Right ventricle myocardium inferior (tissue), 1 donor: ENCODE results near the gene SGMS1. TPM values are rescaled to one million over a fixed set of nuclear protein-coding genes. Genes with fewer than 3 reads are reported as not detected.
"Not testable (repeated sequence)": the region's sequence is repeated elsewhere in the genome, so short reads cannot be mapped to it uniquely, and the experiment has no call there.

Source experiments
- ATAC-seq: fragments of 200-7000 bp; cut with Tn5 transposase; one replicate; pipeline ENCODE4 v1.9.1; 2020; ENCODE audit warnings: mild to moderate bottlenecking, moderate library complexity
- DNase-seq: peaks from one replicate; pipeline ENCODE4 v3.0.0; 2021; ENCODE audit errors: missing footprints
- intact Hi-C: fragments of 100-400 bp; cut with DNase I; formaldehyde crosslinking; loops from one replicate; pipeline ENCODE4 v1.11.0; 2022
- total RNA-seq: library from RNA; stranded (reverse); fragmentation: NEBNext Ultra II Directional; extraction: Animal tissue kit (Norgen Biotek cat#: 25700); gene quantifications from one replicate; pipeline ENCODE4 v1.2.1, GENCODE V29; 2021
- donor health status: DM: no; HTN: yes; CAD: no; lungs with severe emphysema.

Gene SGMS1
- total RNA-seq, 1 donor from 2014 or later: 23.1 TPM

DNA sequence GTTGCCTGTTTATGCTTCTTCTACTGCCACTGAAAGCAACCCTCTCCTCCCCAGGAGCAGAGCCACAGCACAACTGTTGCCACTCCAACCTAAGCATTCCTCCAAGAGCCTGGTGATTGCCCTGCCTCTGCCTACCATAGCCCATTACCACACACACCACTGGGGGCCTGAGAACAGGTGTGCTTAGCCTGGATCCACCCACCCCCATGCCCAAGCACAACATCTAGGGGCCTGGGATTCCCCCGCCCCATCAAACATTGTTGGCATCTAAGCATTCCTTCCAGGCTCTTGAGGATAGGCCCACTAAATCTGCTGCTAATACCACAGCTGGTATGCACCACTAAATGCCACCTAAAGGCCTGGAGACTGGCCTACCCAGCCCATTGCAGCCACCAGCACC is 329.2 kb downstream of the SGMS1 start:
- intact Hi-C loops: no loop called here
- ATAC-seq (no peak), DNase-seq (no peak)

DNA sequence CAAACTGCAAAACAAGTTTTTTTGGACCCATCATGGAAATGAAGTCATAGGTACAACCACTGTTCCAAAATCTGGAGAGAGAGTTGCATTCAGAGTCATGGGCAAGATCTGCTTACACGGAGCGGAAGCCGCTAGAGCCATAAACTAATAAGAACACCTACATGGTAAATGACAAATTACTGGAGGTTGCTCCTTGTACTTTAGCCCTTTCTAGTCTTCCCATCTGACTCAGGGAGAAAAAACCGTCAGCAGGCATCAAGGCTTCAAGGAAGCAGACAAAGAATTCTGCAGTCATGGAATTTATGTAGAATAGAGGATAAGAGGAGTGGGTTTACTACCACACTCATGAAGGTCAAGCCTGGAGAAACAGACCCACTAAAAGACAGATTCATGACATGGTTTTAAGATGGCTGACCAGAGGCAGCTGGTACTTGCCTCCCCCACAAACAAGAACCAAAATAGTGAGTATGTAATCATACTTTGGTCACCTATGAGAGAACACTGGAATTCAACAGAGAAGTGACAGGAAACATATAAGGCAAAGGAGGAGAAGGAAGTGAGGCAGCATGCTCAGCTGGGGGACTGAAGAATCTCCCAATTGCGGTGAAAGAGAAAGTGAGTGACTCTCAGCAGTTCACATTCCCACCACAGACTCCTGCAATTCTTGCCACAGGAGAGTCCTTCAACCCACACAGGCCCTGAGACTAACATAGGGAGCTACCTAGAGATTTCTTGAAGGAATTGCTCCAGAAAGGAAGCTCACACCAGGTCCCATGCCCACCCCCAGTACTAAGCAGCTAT is 330.0 kb downstream of the SGMS1 start:
- ATAC-seq (no peak), DNase-seq (no peak)
- intact Hi-C loops: no loop called here

DNA sequence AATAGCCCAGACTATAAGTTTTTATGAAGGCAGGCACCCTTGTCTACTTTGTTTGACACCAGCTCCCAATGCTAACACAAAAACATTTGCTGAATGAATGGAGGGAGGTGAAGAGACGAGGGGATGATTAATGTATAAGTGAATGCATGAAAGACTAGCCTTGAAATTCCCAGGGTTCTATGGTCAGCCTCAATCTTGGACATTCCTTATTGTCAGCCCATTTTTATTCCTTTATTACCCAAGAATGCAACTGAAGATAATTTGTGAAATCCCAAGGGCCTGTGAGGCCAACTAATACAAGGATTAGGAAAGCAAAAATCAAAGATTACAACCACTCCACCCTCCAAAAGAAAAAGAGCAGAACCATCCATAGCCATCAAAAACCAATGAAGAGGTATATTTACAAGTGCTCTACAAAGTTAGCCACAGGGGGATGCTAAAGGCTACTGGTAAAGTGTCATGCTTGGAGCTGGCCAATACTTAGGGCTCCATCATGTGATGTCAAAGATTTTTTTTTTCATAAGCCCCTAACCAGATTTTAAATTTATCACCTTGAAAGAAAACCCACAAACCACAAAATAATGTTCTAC is 332.4 kb downstream of the SGMS1 start:
- peak; percentile 60 for ATAC-seq

DNA sequence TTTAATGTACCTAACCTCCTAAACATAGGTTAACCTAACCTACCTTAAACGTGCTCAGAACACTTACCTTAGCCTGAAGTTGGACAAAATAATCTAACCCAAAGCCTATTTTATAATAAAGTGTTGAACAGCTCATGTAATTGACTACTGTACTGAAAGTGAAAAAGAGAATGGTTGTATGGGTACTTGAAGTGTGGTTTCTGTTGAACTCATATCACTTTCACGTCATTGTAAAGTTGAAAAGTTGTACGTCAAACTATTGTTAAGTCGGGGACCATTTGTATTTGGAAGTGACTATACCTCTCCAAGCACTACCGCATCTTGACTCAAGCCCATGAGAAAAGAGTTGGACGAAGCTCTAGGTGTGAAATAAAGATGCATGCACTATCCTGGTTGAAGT is 334.6 kb downstream of the SGMS1 start:
- DNase-seq (no peak), ATAC-seq (no peak)
- intact Hi-C loops: no loop called here

More for the DNA sequence above, 332.4 kb downstream of the SGMS1 start:
- intact Hi-C loops: loop anchor here (2.0 kb wide), 1 partner anchor 333 kb away; no protein-coding TSS in a partner anchor
- DNase-seq: no peak

DNA sequence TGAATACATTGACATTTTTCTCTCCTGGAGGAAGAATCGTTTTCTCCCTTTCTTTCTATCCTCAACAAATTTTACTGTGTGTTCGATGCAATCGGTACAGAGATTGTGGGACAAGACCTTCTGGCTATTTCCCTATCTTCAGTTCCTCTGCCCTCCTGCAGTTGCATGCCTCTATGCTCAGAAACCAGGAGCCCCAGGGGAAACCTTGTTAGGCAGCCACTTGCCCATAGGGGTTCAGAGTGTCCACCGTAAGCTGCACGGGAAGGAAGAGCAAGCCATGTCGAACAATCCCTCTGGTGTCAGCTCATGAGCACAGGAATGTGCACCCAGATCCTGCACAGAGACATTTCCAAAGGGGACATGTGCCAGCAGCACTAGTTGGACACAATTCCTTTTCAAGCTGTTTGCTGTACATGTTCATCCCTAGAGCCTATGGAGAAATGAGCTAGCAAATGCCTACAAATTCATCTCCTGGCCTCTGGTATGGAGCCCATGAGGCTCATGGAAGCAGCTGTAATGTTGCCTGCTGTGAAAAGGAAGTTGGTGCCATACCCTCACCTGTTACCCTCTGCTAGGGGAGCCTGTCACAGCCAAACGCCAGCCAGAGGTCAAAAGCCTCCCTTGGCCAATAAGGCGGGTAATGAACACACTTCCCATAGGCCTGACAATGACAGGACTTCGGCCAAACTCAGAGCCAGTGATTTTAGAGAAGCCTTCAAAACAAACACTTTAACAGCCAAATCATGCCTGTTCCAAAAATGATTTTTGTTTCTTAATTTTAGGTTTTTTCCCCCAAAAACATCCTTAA is 336.6 kb downstream of the SGMS1 start:
- intact Hi-C loops: no loop called here
- no peak for ATAC-seq
- DNase-seq: no peak

DNA sequence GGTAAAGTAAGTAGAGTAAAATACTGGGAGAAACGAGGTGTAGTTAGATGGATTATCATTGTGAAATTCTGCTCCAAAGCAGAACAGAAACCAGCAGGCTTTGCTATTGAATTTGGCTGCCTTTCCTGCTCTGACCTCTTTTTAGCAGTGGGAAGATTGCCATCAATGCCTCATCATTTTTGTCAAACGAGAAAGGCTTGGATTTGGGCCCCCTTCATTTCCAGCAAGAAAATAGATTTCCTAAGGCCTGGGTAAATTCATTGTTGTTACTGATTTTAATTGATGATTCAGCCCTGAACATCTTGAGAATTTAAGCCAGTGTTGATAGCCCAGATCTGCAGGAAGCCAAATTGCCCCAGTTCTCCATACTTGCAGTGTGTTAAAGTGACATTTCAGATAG is 337.2 kb downstream of the SGMS1 start:
- no peak for ATAC-seq
- DNase-seq: no peak
- intact Hi-C loops: no loop called here

DNA sequence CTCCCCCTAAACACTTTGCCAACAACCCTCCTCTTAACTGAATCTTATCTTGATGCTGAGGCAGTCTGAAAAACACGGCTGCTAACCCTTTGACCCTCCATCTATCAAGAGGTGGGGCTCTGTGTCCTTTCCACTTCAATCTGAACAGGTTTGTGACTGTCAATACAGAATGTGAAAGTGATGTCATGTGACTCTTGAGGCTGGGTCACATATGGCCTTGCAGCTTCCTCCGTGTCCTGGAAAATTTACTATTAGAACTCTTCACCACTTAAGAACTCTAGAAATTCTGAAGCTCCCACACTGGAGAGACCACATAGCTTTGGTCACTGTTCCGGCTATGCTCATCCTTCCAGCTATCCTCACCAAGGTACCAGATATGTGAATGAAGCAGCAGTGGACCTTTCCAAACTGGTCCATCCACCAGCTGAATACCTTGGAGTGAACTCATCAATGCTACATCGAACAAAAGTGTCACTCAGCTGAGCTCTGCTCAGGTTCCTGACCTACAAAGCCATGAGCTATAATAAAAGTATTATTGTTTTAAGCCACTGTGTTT is 341.7 kb downstream of the SGMS1 start:
- intact Hi-C loops: loop anchor here (2.0 kb wide), 1 partner anchor 27 kb away; no protein-coding TSS in a partner anchor
- no peak for ATAC-seq
- DNase-seq: no peak

DNA sequence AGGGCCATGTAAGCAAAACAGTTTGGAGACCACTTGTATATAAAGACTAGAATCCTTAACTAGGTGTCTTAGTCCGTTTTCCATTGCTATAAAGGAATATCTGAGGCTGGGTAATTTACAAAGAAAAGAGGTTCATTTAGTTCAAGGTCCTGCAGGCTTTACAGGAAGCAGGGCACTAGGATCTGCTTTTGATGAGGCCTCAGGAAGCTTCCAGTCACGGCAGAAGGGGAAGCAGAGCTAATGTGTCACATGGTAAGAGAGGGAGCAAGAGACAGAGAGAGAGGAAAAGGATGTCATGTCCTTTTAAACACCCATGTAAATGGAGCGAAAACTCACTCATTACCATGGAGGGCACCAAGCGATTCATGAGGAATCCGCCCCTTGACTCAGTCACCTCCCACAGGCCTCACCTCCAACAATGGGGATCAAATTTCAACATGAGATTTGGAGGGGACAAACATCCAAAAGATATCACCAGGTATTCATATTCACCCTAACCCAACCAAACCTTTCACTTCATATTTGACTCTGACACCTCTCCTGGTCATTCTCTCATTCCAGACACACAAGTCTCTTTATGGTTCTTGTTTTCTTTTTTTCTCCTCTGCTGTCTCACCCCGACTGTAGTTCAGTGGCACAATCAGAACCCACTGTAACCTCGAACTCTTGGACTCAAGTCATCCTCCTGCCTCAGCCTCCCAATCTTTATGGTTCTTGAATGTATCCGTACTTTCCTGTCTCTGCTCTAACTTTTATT is 342.4 kb downstream of the SGMS1 start:
- no peak for DNase-seq
- intact Hi-C loops: loop anchor here (2.0 kb wide), 1 partner anchor 27 kb away; no protein-coding TSS in a partner anchor
- ATAC-seq: no peak

DNA sequence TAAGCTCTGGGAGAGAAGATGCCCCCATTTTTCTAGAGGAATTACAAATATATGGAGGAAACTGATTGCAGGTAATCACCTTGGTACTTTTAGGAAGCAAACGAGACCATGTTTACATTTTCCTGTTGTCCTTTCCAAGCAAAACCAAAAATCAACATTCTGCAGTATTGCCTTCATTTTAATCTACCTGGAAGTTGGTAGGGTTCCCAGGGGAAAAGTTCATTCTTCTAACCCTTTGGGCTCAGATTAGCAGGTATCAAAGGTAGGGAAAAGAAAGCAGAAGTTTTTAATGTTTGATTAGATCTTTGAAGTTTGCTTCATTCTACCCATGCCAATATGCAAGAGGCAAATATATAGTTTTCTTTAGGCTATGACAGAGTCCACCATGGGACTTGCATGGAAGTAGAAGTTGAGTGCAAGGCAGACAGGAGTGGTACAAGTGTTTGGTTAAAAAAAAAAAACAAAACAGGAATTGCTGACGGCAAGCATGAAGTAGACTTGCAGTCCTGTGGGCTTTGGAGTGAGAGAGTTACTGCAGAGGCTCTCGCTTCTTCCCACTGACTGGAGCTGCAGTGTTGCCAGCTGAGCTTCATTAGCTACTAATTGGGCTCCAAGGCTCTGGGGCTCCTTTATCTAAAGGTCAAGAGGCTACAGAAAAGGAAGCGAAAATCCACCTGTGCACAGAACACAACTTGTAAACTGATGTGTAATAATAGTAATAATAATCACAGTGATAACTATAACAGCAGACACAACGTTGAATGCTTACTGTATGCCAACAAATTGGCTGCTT is 343.5 kb downstream of the SGMS1 start:
- intact Hi-C loops: loop anchor here (2.0 kb wide), 1 partner anchor 25 kb away; no protein-coding TSS in a partner anchor
- DNase-seq (no peak), ATAC-seq (no peak)

DNA sequence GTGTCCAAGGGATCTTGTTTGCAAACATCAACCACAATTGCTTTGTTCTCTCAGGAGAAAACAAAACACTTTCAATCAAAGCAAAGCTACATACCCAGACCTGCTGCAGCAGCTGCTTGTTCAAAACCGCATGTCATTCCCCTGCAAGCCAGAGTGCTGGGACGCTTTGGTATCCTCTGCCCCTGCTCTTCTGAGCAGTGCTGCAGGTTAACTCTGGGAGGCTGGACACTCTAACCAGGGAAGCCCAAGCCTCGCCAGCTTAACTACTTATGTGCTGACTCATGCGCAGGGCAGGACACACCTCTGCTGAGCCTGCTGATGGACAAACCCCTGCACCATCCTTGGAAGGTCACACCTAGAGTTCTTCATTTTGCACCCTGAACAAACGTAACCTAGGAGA is 344.3 kb downstream of the SGMS1 start:
- intact Hi-C loops: no loop called here

DNA sequence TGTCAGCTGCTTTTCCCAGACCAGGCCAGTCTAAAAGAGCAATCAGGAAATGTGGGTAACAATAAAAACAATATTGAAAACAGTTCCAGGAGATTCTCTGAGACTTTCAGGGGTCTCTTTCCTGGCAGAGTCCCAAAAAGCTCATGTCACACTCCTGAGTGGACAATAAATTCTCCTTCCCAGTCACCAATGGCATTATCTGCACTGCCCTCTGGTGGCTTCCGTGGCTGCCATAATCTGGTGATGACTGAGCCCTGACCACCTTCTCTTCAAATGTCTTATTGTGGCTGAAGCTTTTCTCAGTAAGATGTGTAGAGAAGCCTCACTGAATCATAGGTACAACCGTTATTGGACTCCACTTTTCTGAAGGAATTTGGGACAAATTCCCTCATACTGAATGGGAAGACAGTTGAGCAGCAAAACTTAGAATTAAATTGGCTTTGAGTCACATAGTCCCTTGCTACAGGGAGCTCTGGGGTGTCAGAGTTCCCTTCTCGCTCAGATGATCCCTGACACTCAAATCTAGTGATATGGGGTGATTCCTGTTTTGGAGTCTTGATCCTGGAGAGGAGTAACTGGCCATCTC is 348.0 kb downstream of the SGMS1 start:
- intact Hi-C loops: no loop called here
- DNase-seq (no peak), ATAC-seq (no peak)

More for the DNA sequence above, 344.3 kb downstream of the SGMS1 start:
- DNase-seq (no peak), ATAC-seq (no peak)

DNA sequence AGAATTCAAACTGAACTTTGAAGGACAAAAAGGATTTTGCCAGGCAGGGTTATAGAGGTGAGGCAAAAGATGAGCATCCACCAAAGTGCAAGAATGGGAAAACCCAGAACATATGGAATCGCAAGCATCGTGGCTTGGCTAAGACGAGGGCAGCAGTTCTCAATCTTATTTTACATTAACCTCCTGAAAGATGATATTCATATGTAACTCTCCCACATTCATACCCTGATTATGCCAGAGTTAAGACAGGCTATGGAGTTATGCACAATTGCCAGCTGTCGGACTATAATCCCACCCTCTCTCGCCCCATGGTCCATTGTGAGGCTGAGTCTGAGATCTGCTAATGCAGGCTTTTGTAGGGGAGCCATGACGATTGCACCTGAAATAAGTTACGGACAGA is 351.2 kb downstream of the SGMS1 start:
- no peak for DNase-seq
- ATAC-seq: no peak
- intact Hi-C loops: no loop called here

DNA sequence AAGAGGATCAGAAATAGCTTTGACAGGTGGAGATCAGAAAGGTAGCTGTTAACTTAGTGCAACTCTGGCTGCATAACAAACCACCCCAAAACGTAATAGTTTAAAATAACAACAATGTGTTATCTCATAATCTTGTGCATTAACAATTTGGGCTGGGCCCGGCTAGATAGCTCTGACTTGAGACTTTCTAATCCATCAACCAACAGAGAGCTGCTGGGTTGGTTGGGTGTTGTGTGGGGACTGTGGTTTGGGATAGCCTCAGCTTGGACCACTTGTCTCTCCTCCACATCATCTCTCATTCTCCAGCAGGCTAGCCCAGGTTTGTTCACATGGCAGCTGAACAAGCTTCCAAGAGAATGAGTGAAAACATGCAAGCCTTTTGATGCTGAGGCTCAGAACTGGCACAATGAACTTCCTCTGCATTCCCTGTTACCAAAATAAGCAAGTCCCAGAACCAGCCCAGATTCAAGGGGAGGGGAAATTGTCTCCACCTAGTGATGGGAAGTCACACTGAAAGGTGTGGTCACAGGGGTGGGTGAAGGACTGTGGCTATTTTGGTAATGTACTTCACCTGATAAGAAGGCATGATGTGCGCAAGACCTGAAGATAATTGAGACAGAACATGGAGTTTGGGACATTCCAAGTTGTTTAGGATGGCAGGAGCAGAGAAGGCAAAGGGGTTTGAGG is 352.0 kb downstream of the SGMS1 start:
- intact Hi-C loops: no loop called here
- no peak for DNase-seq
- no peak for ATAC-seq

DNA sequence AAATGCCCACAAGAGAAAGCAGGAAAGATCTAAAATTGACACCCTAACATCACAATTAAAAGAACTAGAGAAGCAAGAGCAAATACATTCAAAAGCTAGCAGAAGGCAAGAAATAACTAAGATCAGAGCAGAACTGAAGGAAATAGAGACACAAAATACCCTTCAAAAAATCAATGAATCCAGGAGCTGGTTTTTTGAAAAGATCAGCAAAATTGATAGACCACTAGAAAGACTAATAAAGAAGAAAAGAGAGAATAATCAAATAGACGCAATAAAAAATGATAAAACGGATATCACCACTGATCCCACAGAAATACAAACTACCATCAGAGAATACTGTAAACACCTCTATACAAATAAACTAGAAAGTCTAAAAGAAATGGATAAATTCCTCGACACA is 355.9 kb downstream of the SGMS1 start:
- DNase-seq, intact Hi-C loops, ATAC-seq: not testable (repeated sequence)

DNA sequence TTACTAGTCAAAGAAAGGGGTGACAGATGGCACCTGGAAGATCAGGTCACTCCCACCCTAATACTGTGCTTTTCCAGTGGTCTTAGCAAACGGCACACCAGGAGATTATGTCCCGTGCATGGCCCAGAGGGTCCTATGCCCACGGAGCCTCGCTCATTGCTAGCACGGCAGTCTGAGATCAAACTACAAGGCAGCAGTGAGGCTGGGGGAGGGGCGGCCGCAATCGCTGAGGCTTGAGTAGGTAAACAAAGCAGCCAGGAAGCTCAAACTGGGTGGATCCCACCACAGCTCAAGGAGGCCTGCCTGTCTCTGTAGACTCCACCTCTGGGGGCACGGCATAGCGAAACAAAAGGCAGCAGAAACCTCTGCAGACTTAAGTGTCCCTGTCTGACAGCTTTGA is 361.1 kb downstream of the SGMS1 start:
- intact Hi-C loops, ATAC-seq, DNase-seq: not testable (repeated sequence)

DNA sequence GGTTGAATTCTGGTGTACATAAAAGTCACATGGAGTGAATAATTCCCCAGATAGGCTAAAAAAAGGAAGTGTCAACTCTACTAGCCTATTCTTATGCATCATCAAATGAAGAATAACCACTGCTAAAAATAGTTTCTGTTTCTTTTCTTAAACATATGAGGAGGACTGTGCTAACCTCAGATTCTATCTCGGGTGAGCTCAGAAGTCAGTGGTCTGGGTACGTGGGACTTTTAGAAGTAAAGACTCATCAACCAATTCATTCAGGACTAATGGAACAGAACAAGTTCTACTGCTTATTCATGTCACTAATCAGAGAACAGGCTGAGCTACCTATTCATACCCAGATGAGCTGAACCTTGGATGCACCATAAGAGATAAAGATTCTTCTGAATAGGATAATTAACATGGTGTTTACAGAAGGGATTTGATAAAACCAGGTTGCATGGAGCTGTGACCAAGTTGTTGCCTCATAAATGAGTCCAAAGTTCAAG is 362.9 kb downstream of the SGMS1 start:
- intact Hi-C loops: no loop called here
- no peak for DNase-seq
- ATAC-seq: no peak
